Measurements from ENCODE around the gene METRN.
"Not testable (repeated sequence)": the region's sequence is repeated elsewhere in the genome, so short reads cannot be mapped to it uniquely, and the experiment has no call there.

Gene METRN

GRCh38 chr16:678209-678857 is 36.6 kb upstream of the METRN start:
- DNase-seq = no peak

DNA sequence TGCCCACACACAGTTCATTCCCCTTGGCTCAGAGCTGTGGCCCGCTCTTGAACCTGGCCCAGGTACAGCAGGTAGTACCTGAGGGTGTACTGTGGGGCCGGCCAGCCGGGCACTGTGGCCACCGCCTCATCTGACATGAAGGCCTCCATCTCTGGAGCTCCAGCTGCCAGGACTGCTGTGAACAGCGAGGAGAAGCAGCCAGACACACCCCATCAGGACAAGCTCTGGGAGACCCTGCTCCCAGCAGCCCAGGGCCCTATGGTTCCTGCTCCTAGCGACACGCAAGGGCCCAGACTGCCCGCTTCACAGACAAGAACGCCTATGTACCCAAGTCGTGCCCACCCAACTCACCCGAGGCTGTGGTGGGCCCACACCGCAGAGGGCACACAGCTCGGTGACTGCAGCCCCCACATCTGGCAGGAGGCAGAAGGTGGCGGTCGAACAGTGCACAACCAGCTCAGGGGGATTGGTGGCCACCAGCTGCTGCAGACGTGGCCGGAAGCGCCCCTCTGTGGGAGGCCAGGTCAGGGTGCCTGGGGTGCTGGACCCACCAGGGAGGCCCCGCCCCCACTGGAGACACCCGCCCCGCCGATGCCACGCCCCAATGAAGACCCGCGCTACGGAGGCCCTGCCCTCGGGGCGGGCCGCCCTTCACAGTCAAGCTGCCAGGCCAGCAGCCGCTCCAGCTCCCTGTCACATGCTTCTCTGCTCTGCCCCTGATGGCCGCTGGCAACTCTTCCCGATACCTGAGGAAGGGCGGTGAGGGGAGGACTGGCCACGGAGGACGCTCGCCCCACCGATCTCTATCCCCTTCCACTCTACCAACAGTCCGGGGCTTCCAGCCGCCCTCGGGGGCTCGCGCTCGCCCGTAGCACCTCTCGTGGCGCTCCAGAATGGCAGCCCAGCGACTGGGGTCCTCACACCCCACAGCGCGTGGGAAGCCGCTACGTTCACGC is 35.8 kb upstream of the METRN start:
- peak; percentile 69 for DNase-seq

- peak; percentile 80 for DNase-seq
Observed at GRCh38 chr16:679814-680624, 34.9 kb upstream of the METRN start, which contains the start of gene STUB1. Gene STUB1 (plus strand): TSS chr16:680410. CDS start chr16:680526, 116 bp downstream.

DNA sequence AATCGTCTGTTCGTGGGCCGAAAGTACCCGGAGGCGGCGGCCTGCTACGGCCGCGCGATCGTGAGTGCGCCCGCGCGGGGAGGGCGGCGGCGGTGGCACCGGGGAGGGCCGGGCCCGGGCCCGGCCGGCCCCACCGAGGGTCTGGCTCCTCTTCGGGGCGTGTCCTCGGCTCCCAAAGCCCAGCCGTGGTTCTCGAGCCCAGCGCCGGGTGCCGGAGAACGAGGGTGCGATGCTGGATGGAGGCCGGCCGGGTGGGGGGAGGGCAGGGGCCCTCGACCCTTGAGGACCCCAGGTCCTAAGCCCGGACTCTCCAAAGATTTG is 34.3 kb upstream of the METRN start:
- no peak for DNase-seq

DNA sequence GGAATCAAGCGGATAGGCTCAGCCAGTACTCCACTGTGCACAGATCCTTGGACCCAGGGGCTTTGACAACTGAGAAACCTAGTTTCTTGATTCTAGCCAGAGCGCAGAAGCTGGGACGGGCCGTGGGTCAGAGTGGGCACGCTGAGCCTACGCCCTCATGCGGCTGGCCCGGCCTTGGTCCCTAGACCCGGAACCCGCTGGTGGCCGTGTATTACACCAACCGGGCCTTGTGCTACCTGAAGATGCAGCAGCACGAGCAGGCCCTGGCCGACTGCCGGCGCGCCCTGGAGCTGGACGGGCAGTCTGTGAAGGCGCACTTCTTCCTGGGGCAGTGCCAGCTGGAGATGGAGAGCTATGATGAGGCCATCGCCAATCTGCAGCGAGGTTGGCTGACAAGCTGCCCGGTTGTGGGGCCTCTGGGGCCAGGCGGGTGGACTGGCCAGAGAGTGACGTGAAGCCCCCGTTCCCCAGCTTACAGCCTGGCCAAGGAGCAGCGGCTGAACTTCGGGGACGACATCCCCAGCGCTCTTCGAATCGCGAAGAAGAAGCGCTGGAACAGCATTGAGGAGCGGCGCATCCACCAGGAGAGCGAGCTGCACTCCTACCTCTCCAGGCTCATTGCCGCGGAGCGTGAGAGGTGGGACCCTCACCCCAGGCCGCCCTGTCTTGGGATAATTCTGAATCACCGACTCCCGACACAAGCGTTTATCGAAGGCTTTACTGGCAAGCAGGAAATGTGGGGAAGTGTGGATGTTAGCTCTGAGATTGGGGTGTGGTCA is 33.8 kb upstream of the METRN start:
- DNase-seq = no peak

DNA sequence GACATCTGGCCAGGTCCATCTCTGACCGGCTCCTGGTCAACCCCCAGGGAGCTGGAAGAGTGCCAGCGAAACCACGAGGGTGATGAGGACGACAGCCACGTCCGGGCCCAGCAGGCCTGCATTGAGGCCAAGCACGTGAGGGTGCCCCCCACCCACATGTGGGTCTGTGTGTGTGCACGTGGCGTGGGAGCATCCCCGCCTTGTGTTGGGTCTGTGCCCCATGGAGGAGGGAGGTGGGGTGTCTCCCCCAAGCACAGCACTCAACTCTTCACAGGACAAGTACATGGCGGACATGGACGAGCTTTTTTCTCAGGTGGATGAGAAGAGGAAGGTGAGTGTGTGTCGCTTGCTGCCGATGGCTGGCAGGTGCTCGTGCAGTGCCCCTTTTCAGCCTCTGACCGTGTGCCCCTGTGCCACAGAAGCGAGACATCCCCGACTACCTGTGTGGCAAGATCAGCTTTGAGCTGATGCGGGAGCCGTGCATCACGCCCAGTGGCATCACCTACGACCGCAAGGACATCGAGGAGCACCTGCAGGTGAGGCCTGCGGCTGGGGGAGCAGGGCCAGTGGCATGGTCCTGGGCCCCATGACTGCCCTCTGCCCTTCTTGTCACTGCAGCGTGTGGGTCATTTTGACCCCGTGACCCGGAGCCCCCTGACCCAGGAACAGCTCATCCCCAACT is 33.0 kb upstream of the METRN start:
- peak; percentile 40 for DNase-seq

- DNase-seq = no peak
Observed at GRCh38 chr16:682493-683395, 32.2 kb upstream of the METRN start.

DNA sequence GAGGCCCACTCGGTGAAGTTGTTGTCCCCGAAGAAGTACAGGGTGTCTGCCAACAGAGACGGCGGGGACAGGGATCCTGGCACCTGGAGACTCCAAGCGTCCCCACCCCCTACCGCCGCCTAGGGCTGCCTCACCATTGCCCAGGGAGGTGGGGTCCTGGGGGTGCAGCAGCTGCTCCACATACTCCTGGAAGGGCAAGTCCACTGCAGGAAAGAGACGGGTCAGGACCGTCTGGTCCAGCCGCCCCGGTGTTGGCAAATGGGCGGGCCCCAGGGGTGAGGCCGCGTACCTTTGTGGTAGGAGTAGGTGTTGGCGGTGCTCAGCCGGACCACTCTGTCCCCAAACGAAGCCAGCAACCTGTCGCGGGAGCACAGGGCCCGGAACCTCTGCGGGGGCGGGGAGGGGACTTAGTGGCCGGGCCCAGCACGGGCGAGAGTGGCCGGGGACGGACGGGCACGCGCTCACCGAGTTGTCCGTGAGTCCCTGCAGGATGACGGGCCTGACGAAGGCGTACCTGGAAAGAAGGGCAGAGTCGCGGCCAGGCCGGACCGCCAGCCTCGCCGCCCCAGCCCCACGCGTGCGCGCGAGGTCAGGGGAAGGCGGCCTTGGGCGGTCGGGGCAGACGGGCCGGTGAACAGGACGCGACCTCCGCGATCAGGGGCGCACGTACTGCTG is 31.4 kb upstream of the METRN start:
- DNase-seq = no peak

- peak; percentile 96 for DNase-seq
Observed at GRCh38 chr16:684071-684794, 30.7 kb upstream of the METRN start, which contains the start of gene JMJD8. Gene JMJD8 (minus strand): TSS chr16:684334. CDS start chr16:684319, 15 bp downstream.

DNA sequence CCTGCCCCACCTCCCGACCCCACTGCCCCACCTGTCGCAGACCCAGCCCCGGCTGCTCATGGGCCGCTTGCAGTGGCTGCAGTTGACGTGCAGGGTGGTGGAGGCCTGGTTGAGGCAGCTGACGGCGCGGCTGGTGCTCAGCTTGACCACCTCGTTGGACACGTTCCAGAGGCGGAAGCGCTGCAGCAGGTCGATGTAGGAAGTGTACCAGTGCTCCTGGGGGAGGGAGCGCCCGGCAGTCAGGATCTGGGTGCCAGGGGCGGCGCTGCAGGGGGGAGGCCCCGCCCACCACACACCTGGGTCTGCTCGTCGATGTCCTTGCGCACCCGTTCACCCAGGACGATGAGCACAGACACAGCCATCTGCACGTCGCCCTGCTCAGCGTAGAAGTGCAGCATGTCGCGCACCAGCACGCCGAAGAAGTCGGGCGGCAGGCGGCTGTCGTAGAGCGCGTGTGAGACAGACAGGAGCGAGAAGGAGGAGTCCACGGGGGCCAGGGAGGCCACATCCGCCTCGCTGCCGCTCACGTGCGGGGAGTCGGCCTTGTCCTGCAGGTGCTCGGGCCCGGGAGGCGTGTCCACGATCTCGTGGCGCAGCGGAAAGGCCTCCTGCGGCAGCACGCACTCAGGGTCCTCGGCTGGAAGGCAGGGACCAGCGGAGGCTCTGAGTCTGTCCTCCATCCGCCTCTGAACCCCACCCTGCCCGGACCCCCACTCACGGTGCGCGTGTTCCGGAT is 29.8 kb upstream of the METRN start:
- DNase-seq = no peak

- no peak for DNase-seq
Observed at GRCh38 chr16:685967-686366, 29.0 kb upstream of the METRN start.

GRCh38 chr16:686459-687260 is 28.3 kb upstream of the METRN start:
- no peak for DNase-seq

- DNase-seq = no peak
Observed at GRCh38 chr16:687499-687898, 27.4 kb upstream of the METRN start.

GRCh38 chr16:689175-689897 is 25.6 kb upstream of the METRN start:
- no peak for DNase-seq

DNA sequence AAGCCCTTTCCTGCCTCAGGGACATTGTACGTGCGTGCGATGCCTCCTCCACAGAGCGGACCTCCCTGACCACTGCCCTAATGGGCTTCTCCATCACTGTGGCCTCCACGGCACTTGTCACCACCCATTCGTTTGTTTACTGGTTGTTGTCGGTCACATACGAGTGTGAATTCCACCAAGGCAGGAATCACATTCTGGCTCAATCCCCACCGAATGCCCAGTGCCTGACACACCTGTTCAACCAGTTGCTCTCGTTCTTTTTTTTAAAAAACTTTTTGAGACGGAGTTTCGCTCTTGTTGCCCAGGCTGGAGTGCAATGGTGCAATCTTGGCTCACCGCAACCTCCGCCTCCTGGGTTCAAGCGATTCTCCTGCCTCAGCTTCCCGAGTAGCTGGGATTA is 23.7 kb upstream of the METRN start:
- DNase-seq = not testable (repeated sequence)

GRCh38 chr16:692356-693108 is 22.4 kb upstream of the METRN start:
- DNase-seq = no peak

Measured in NCI-H226 (cell line).